Large intestine (tissue), 3 donors: ENCODE results near the gene H2BK1. TPM values are rescaled to one million over a fixed set of nuclear protein-coding genes. Genes with fewer than 3 reads are reported as not detected.
A peak's percentile ranks its signal among the peaks of the same experiment; 100 is the strongest.

Source experiments
- DNase-seq, 2 donors: peaks; one replicate each; pipeline versions ENCODE4 v3.0.0 to v3.0.0-alpha.2; 2013
- H3K27ac ChIP-seq: one replicate; pipeline ENCODE4 v1.5.1; 2013; ENCODE audit warnings: low read length
- H3K27me3 ChIP-seq: 2 replicates; pipeline ENCODE4 v1.6.1; 2013; ENCODE audit warnings: low read length; ENCODE audit not compliant: control insufficient read depth, insufficient read depth
- H3K36me3 ChIP-seq: 2 replicates; pipeline ENCODE4 v1.6.1; 2013; ENCODE audit warnings: low read length; ENCODE audit not compliant: control insufficient read depth, insufficient read depth
- H3K4me1 ChIP-seq: one replicate; pipeline ENCODE4 v1.6.1; 2013; ENCODE audit warnings: low read length; ENCODE audit not compliant: control insufficient read depth, insufficient read depth
- H3K4me3 ChIP-seq: one replicate; pipeline ENCODE4 v1.5.1; 2013; ENCODE audit warnings: low read length
- H3K9me3 ChIP-seq: one replicate; pipeline ENCODE4 v1.6.1; 2013; ENCODE audit warnings: mild to moderate bottlenecking, low read depth, low read length, moderate library complexity; ENCODE audit not compliant: control insufficient read depth
- WGBS: methylation state at CpG from one replicate; pipeline ENCODE4 v1.1.5; 2013; ENCODE audit warnings: low lambda C conversion rate; ENCODE audit not compliant: insufficient coverage; 5-methylcytosine and 5-hydroxymethylcytosine counted together
- polyA plus RNA-seq: library from polyadenylated mRNA; unstranded; fragments of 120-200 nt; gene quantifications from one replicate; pipeline ENCODE4 v1.2.1, GENCODE V29; 2013

The H2BK1 gene
- polyA plus RNA-seq, 1 donor, result not detected

- no peak overlapping the region for H3K27ac ChIP-seq
- peaks cover 63% of the 10 kb centered on the region for H3K27me3 ChIP-seq
- DNase-seq, result no peak
- no peak overlapping the region for H3K4me3 ChIP-seq
- H3K4me1 ChIP-seq, result peaks cover 42% of the 10 kb centered on the region
- peaks cover 4% of the 10 kb centered on the region for H3K9me3 ChIP-seq
- WGBS, result no CpG with 5 or more reads among the region's 7 CpGs
- H3K36me3 ChIP-seq, result no peaks in the 10 kb centered on the region
Measured at GRCh38 chr7:151250181-151251132, 40.2 kb upstream of the H2BK1 start.

- Histone ChIP-seq H3K9me3 (peaks cover 4% of the 10 kb centered on the region), H3K4me3 (peak overlapping the region; percentile 53), H3K27ac (peak overlapping the region; percentile 62), H3K4me1 (peaks cover 48% of the 10 kb centered on the region), H3K27me3 (peaks cover 61% of the 10 kb centered on the region), H3K36me3 (no peaks in the 10 kb centered on the region)
- no CpG with 5 or more reads among the region's 5 CpGs for WGBS
- peak in 1 of 2 donors; percentile 57 for DNase-seq
Measured at GRCh38 chr7:151249732-151250072, 39.4 kb upstream of the H2BK1 start.

- Histone ChIP-seq H3K4me3 (peak overlapping the region; percentile 53), H3K36me3 (no peaks in the 10 kb centered on the region), H3K27me3 (peaks cover 60% of the 10 kb centered on the region), H3K4me1 (peaks cover 51% of the 10 kb centered on the region), H3K27ac (peak overlapping the region; percentile 62), H3K9me3 (peaks cover 4% of the 10 kb centered on the region)
- DNase-seq, result peak in 1 of 2 donors; percentile 79
- WGBS, result 0% methylated on average over 1 of the region's 45 CpGs
Measured at GRCh38 chr7:151249034-151249731, 38.9 kb upstream of the H2BK1 start.

- Histone ChIP-seq H3K27ac (peak within 1 kb of the TSS; percentile 76), H3K36me3 (no peaks in the 10 kb centered on the region), H3K27me3 (peaks cover 62% of the 10 kb centered on the region), H3K4me1 (peaks cover 57% of the 10 kb centered on the region), H3K9me3 (peaks cover 4% of the 10 kb centered on the region), H3K4me3 (peak within 1 kb of the TSS; percentile 53)
- WGBS, result 0% methylated on average over 9 of the region's 71 CpGs
- DNase-seq, result peak in 1 of 2 donors; percentile 82
Measured at GRCh38 chr7:151248346-151249033, 38.2 kb upstream of the H2BK1 start, which contains the start of gene SMARCD3. TSS of gene SMARCD3 (minus strand) at chr7:151248694. CDS start at chr7:151248562, 132 bp downstream.

- peak overlapping the region; percentile 53 for H3K4me3 ChIP-seq
- H3K27me3 ChIP-seq, result peaks cover 60% of the 10 kb centered on the region
- WGBS, result no CpG with 5 or more reads among the region's 29 CpGs
- peaks cover 52% of the 10 kb centered on the region for H3K4me1 ChIP-seq
- H3K36me3 ChIP-seq, result no peaks in the 10 kb centered on the region
- peak in 1 of 2 donors; percentile 32 for DNase-seq
- peak overlapping the region; percentile 76 for H3K27ac ChIP-seq
- peaks cover 4% of the 10 kb centered on the region for H3K9me3 ChIP-seq
Measured at GRCh38 chr7:151247611-151248345, 37.5 kb upstream of the H2BK1 start.

GRCh38 chr7:151246851-151247580, 36.7 kb upstream of the H2BK1 start:
- Histone ChIP-seq H3K36me3 (peaks cover 2% of the 10 kb centered on the region), H3K27ac (peak overlapping the region; percentile 76), H3K4me3 (peak overlapping the region; percentile 53), H3K27me3 (peaks cover 53% of the 10 kb centered on the region), H3K9me3 (peaks cover 4% of the 10 kb centered on the region), H3K4me1 (peaks cover 49% of the 10 kb centered on the region)
- WGBS, result no CpG with 5 or more reads among the region's 4 CpGs
- no peak for DNase-seq

GRCh38 chr7:151246102-151246850, 36.0 kb upstream of the H2BK1 start:
- Histone ChIP-seq H3K9me3 (peaks cover 4% of the 10 kb centered on the region), H3K4me1 (peaks cover 46% of the 10 kb centered on the region), H3K27me3 (peaks cover 50% of the 10 kb centered on the region), H3K36me3 (peaks cover 6% of the 10 kb centered on the region), H3K27ac (no peak overlapping the region), H3K4me3 (no peak overlapping the region)
- no CpG with 5 or more reads among the region's 13 CpGs for WGBS
- no peak for DNase-seq

GRCh38 chr7:151245360-151246101, 35.2 kb upstream of the H2BK1 start:
- Histone ChIP-seq H3K4me1 (peaks cover 39% of the 10 kb centered on the region), H3K4me3 (no peak overlapping the region), H3K27me3 (peaks cover 48% of the 10 kb centered on the region), H3K27ac (no peak overlapping the region), H3K36me3 (peaks cover 13% of the 10 kb centered on the region), H3K9me3 (peaks cover 4% of the 10 kb centered on the region)
- DNase-seq, result peak in 1 of 2 donors; percentile 38
- 80% methylated on average over 1 of the region's 60 CpGs for WGBS
